DOHH2 (cell line): Measurements from ENCODE around the gene ARHGEF16.

Experiments used
- H3F3A ChIP-seq: fragments of 200-600 bp; sonication (generic), shearing (Covaris generic); 2 replicates; pipeline ENCODE4 v1.6.0; 2016; ENCODE audit warnings: antibody characterized with exemption, mild to moderate bottlenecking; ENCODE audit not compliant: control insufficient read depth, insufficient read depth
- H3K27ac ChIP-seq: fragments of 200-600 bp; sonication (generic); 2 replicates; pipeline ENCODE4 v1.5.1; 2014; ENCODE audit warnings: low read depth, mild to moderate bottlenecking, low read length, moderate library complexity
- H3K27me3 ChIP-seq: fragments of 200-600 bp; sonication (generic); 2 replicates; pipeline ENCODE4 v1.6.1; 2014; ENCODE audit warnings: mild to moderate bottlenecking, low read length, mixed read lengths; ENCODE audit not compliant: control insufficient read depth
- H3K36me3 ChIP-seq: fragments of 200-600 bp; sonication (generic); 2 replicates; pipeline ENCODE4 v1.6.1; 2014; ENCODE audit warnings: mild to moderate bottlenecking, low read length, moderate library complexity, mixed read lengths; ENCODE audit not compliant: control insufficient read depth
- H3K4me1 ChIP-seq: fragments of 200-600 bp; sonication (generic); 2 replicates; pipeline ENCODE4 v1.6.1; 2014; ENCODE audit warnings: mild to moderate bottlenecking, low read length, mixed read lengths; ENCODE audit not compliant: control insufficient read depth
- H3K4me2 ChIP-seq: fragments of 200-600 bp; sonication (generic); 2 replicates; pipeline ENCODE4 v1.6.0; 2014; ENCODE audit warnings: mild to moderate bottlenecking, low read length, moderate library complexity
- H3K4me3 ChIP-seq: fragments of 200-600 bp; sonication (generic); 2 replicates; pipeline ENCODE4 v1.5.1; 2014; ENCODE audit warnings: mild to moderate bottlenecking, low read length, mixed read lengths
- H3K79me2 ChIP-seq: fragments of 200-600 bp; sonication (generic); 2 replicates; pipeline ENCODE4 v1.6.1; 2014; ENCODE audit warnings: mild to moderate bottlenecking, low read length, mixed read lengths; ENCODE audit not compliant: control insufficient read depth
- H3K9me2 ChIP-seq: fragments of 200-600 bp; sonication (generic); replicated peaks from 2 replicates; pipeline ENCODE4 v1.6.1; 2014; ENCODE audit warnings: mild to moderate bottlenecking, low read length, mixed read lengths; ENCODE audit not compliant: control insufficient read depth
- H3K9me3 ChIP-seq: fragments of 200-600 bp; sonication (generic); 2 replicates; pipeline ENCODE4 v1.6.1; 2014; ENCODE audit warnings: antibody characterized with exemption, low read length, mixed read lengths; ENCODE audit not compliant: control insufficient read depth, insufficient read depth
- H4K20me1 ChIP-seq: fragments of 200-600 bp; sonication (generic); 2 replicates; pipeline ENCODE4 v1.6.0; 2014; ENCODE audit warnings: low read depth, mild to moderate bottlenecking, antibody characterized with exemption, low read length, moderate library complexity; ENCODE audit not compliant: control insufficient read depth, insufficient read depth
- EZH2phosphoT487 ChIP-seq: fragments of 200-600 bp; sonication (generic); IDR thresholded peaks from 2 replicates; pipeline ENCODE4 v1.6.1; 2017; ENCODE audit warnings: borderline replicate concordance, mild to moderate bottlenecking, antibody characterized with exemption, low read length, moderate library complexity, mixed read lengths
- TF ChIP-seq, protein P1 (sequence below): fragments of 200-600 bp; sonication (generic); IDR thresholded peaks from one replicate; pipeline ENCODE4 v1.5.1; 2014; ENCODE audit warnings: antibody characterized with exemption, mild to moderate bottlenecking, low read depth, low read length; ENCODE audit not compliant: poor library complexity, severe bottlenecking

ARHGEF16 gene

DNA sequence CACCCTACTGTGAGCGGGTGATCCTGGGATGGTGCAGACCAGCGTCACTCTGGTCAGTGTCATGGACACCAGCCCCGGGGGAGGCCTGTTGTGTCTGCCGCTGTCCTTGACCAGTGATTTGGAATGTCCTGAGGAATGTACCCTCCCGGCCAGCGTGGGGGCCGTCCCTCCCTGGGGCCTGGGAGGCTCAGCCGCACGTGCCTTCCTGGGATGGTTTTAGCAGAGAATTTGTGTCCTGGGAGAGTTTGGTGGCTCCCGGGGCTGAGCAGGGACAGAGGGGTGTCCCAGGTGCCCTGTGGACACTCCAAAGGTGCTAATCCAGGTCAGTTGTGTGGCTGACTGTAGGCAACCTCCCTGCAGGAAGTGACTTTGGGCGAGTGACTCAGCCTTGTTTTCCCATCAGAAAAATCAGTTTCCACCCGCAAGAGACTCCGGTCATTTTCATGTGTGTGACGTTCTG, 6.2 kb downstream of the ARHGEF16 start:
- Histone ChIP-seq H3K4me2 (no peak overlapping the region), H3K27ac (no peak overlapping the region)

DNA sequence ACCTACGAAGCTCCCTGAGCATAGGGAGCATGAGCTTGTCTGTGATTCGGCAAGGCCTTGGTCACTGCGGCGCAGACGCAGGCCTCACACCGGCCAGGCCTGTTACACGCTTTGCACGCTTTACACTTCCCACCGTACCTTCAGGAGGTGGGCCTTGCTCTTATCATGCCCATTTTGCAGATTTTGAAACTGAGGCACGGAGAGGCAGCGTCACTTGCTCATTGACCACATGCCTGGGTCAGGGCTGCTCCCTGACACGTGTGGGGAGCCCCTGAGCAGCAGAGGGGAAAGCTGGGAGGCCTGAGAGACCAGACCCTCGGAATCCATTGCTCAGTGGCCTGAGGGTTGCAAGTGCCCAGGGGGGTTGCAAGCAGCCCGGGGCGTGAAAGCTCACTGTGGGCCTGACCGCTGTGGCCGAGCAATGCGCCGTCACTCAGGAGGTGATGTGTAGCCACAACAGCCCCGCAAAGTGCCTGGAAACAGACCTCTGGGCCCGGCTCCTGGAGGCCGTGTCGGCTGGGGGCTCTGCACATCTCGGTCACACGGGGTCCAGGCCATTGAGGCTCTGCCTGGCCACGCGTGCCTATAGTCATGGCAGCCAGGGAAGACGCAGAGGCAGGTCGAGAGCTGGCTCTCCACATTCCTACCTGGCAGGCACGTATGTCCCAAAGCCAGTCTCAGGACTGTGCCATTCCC, 6.9 kb downstream of the ARHGEF16 start:
- Histone ChIP-seq H3K4me1 (no peaks in the 10 kb centered on the region), H3K4me2 (no peak overlapping the region), H3K36me3 (no peaks in the 10 kb centered on the region), H3K9me2 (no peaks in the 10 kb centered on the region), H3K4me3 (no peak overlapping the region), H3K9me3 (no peaks in the 10 kb centered on the region), H3K27me3 (no peaks in the 10 kb centered on the region), H3K79me2 (no peaks in the 10 kb centered on the region), H3F3A (no peaks in the 10 kb centered on the region), H4K20me1 (no peaks in the 10 kb centered on the region), H3K27ac (no peak overlapping the region)
- TF ChIP-seq, protein P1, sequence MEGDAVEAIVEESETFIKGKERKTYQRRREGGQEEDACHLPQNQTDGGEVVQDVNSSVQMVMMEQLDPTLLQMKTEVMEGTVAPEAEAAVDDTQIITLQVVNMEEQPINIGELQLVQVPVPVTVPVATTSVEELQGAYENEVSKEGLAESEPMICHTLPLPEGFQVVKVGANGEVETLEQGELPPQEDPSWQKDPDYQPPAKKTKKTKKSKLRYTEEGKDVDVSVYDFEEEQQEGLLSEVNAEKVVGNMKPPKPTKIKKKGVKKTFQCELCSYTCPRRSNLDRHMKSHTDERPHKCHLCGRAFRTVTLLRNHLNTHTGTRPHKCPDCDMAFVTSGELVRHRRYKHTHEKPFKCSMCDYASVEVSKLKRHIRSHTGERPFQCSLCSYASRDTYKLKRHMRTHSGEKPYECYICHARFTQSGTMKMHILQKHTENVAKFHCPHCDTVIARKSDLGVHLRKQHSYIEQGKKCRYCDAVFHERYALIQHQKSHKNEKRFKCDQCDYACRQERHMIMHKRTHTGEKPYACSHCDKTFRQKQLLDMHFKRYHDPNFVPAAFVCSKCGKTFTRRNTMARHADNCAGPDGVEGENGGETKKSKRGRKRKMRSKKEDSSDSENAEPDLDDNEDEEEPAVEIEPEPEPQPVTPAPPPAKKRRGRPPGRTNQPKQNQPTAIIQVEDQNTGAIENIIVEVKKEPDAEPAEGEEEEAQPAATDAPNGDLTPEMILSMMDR, result no peak
- TF ChIP-seq EZH2phosphoT487, result no peak

More for the DNA sequence above, 6.2 kb downstream of the ARHGEF16 start:
- H3K4me3 ChIP-seq, result no peak overlapping the region
- H3K79me2 ChIP-seq, result no peaks in the 10 kb centered on the region
- H3K4me1 ChIP-seq, result no peaks in the 10 kb centered on the region
- no peaks in the 10 kb centered on the region for H3K9me3 ChIP-seq
- no peaks in the 10 kb centered on the region for H3K9me2 ChIP-seq
- no peaks in the 10 kb centered on the region for H3K36me3 ChIP-seq
- H3K27me3 ChIP-seq, result no peaks in the 10 kb centered on the region
- H4K20me1 ChIP-seq, result no peaks in the 10 kb centered on the region
- TF ChIP-seq, protein P1, result no peak
- no peak for TF ChIP-seq EZH2phosphoT487
- no peaks in the 10 kb centered on the region for H3F3A ChIP-seq

DNA sequence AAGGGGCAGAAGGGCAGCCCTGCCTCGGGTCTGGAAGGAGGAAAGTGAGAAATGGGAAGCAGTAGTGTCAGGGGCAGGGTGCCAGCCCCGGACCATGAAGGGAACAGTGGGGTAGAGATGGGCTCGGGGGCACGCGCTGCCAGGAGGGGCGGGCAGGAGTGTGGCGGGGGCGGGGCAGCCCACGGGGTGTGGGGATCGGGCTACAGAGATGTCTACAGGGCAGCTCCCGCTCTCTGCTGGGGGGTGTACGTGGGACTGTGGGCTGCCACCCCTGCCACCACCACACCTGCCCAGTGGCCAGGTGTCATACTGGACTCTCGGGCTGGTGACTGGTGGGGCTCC, 7.4 kb downstream of the ARHGEF16 start:
- TF ChIP-seq, protein P1, result no peak
- Histone ChIP-seq H3K4me1 (no peaks in the 10 kb centered on the region), H3K27me3 (no peaks in the 10 kb centered on the region), H3K9me2 (no peaks in the 10 kb centered on the region), H3K4me3 (no peak overlapping the region), H3F3A (no peaks in the 10 kb centered on the region), H3K9me3 (no peaks in the 10 kb centered on the region), H3K27ac (no peak overlapping the region), H3K36me3 (no peaks in the 10 kb centered on the region), H3K4me2 (no peak overlapping the region), H3K79me2 (no peaks in the 10 kb centered on the region), H4K20me1 (no peaks in the 10 kb centered on the region)
